ENCODE data around the gene GSTM5. TPM values are rescaled to one million over a fixed set of nuclear protein-coding genes. Genes with fewer than 3 reads are reported as not detected.
"Not testable (repeated sequence)": the region's sequence is repeated elsewhere in the genome, so short reads cannot be mapped to it uniquely, and the experiment has no call there.

The GSTM5 gene
- total RNA-seq, 1 experiment from 2014 or later = not detected

- DNase-seq (ENCODE audit: low read depth) = no peak
Measured at GRCh38 chr1:109728870-109729269, 16.8 kb downstream of the GSTM5 start.

GRCh38 chr1:109730666-109731065 lies 18.6 kb downstream of the GSTM5 start:
- DNase-seq (ENCODE audit: low read depth) = no peak

- no peak for DNase-seq (ENCODE audit: low read depth)
Measured at GRCh38 chr1:109732390-109732881, 20.4 kb downstream of the GSTM5 start.

- no peak for DNase-seq (ENCODE audit: low read depth)
Measured at GRCh38 chr1:109733236-109733870, 21.3 kb downstream of the GSTM5 start.

GRCh38 chr1:109739738-109740614 lies 27.9 kb downstream of the GSTM5 start:
- peak; percentile 87 for DNase-seq (ENCODE audit: low read depth)

GRCh38 chr1:109740615-109741373 lies 28.7 kb downstream of the GSTM5 start, which contains the start of gene GSTM3:
GSTM3 (minus strand) TSS chr1:109741038; CDS start chr1:109740287, 751 bp downstream.
- DNase-seq (ENCODE audit: low read depth) = no peak

GRCh38 chr1:109748311-109748710 lies 36.3 kb downstream of the GSTM5 start:
- DNase-seq (ENCODE audit: low read depth) = not testable (repeated sequence)

- DNase-seq (ENCODE audit: low read depth) = no peak
Measured at GRCh38 chr1:109749221-109749620, 37.2 kb downstream of the GSTM5 start.

- no peak for DNase-seq (ENCODE audit: low read depth)
Measured at GRCh38 chr1:109750241-109750882, 38.3 kb downstream of the GSTM5 start.

- DNase-seq (ENCODE audit: low read depth) = no peak
Measured at GRCh38 chr1:109750920-109751319, 38.9 kb downstream of the GSTM5 start.

GRCh38 chr1:109751531-109752260 lies 39.6 kb downstream of the GSTM5 start:
- DNase-seq (ENCODE audit: low read depth) = no peak

- DNase-seq (ENCODE audit: low read depth) = no peak
Measured at GRCh38 chr1:109754738-109755137, 42.7 kb downstream of the GSTM5 start.

- not testable (repeated sequence) for DNase-seq (ENCODE audit: low read depth)
Measured at GRCh38 chr1:109756325-109756724, 44.3 kb downstream of the GSTM5 start.

GRCh38 chr1:109756848-109757521 lies 44.9 kb downstream of the GSTM5 start:
- DNase-seq (ENCODE audit: low read depth) = no peak

GRCh38 chr1:109757936-109758786 lies 46.1 kb downstream of the GSTM5 start:
- DNase-seq (ENCODE audit: low read depth) = no peak

- DNase-seq (ENCODE audit: low read depth) = no peak
Measured at GRCh38 chr1:109759513-109760334, 47.7 kb downstream of the GSTM5 start.

- DNase-seq (ENCODE audit: low read depth) = no peak
Measured at GRCh38 chr1:109760581-109761226, 48.7 kb downstream of the GSTM5 start.

All from Daoy (cell line).